Bronchial epithelial cell (primary cell): ENCODE data around the gene CRYL1. TPM values are rescaled to one million over a fixed set of nuclear protein-coding genes. Genes with fewer than 3 reads are reported as not detected.
A peak's percentile ranks its signal among the peaks of the same experiment; 100 is the strongest.

ENCODE experiments used
- DNase-seq: peaks from one replicate; pipeline ENCODE4 v3.0.0-alpha.2; 2010; ENCODE audit warnings: low read depth
- FAIRE-seq: peaks from 2 replicates; lab custom pipeline; 2011; peaks lifted over from hg19 to GRCh38; lab: Jason Lieb, UNC
- H3K27me3 ChIP-seq: 2 replicates; pipeline ENCODE4 v1.5.1; 2011; ENCODE audit warnings: low read length; ENCODE audit not compliant: control insufficient read depth, insufficient read depth
- H3K36me3 ChIP-seq: 2 replicates; pipeline ENCODE4 v1.5.1; 2011; ENCODE audit warnings: low read length; ENCODE audit not compliant: control insufficient read depth, insufficient read depth
- H3K4me3 ChIP-seq: 2 replicates; pipeline ENCODE4 v1.5.1; 2011; ENCODE audit warnings: mild to moderate bottlenecking, low read depth, low read length, control low read depth
- CTCF ChIP-seq: IDR thresholded peaks from 2 replicates; pipeline ENCODE4 v1.5.1; 2011; ENCODE audit warnings: mild to moderate bottlenecking, moderate library complexity, low read length, control low read depth, inconsistent platforms; ENCODE audit not compliant: insufficient read depth, severe bottlenecking
- total RNA-seq: library from RNA; depleted of rRNA; stranded (reverse); fragments of >200 nt; gene quantifications from 2 replicates; pipeline ENCODE4 v1.2.1, GENCODE V29; 2014

CRYL1 gene
- total RNA-seq, 1 donor from 2014 or later, result 17.9 TPM

- FAIRE-seq, result no peak
- TF ChIP-seq CTCF, result no peak
Observed at GRCh38 chr13:20498129-20498528, 27.5 kb downstream of the CRYL1 start.

GRCh38 chr13:20497006-20497775 lies 28.5 kb downstream of the CRYL1 start:
- DNase-seq (no peak), FAIRE-seq (peak; percentile 96)
- no peak for TF ChIP-seq CTCF
- Histone ChIP-seq H3K27me3 (no peaks in the 10 kb centered on the region), H3K36me3 (no peaks in the 10 kb centered on the region), H3K4me3 (no peak overlapping the region)

More at GRCh38 chr13:20498129-20498528, 27.5 kb downstream of the CRYL1 start:
- Histone ChIP-seq H3K4me3 (no peak overlapping the region), H3K27me3 (no peaks in the 10 kb centered on the region), H3K36me3 (no peaks in the 10 kb centered on the region)
- DNase-seq, result no peak

GRCh38 chr13:20495087-20496023 lies 30.3 kb downstream of the CRYL1 start:
- Histone ChIP-seq H3K36me3 (no peaks in the 10 kb centered on the region), H3K4me3 (no peak overlapping the region), H3K27me3 (no peaks in the 10 kb centered on the region)
- TF ChIP-seq CTCF, result peak; percentile 75
- FAIRE-seq, result no peak
- peak; percentile 65 for DNase-seq

- H3K36me3 ChIP-seq, result no peaks in the 10 kb centered on the region
- H3K4me3 ChIP-seq, result no peak overlapping the region
- DNase-seq, result peak; percentile 21
- H3K27me3 ChIP-seq, result no peaks in the 10 kb centered on the region
- FAIRE-seq, result no peak
- TF ChIP-seq CTCF, result no peak
Observed at GRCh38 chr13:20494656-20495055, 31.0 kb downstream of the CRYL1 start.

- peak; percentile 46 for DNase-seq
- no peak for FAIRE-seq
- Histone ChIP-seq H3K27me3 (no peaks in the 10 kb centered on the region), H3K36me3 (no peaks in the 10 kb centered on the region), H3K4me3 (no peak overlapping the region)
- TF ChIP-seq CTCF, result peak; percentile 58
Observed at GRCh38 chr13:20492641-20493040, 33.0 kb downstream of the CRYL1 start.
